SU-DHL-6 (cell line): ENCODE measurements around the gene MYL9.

Source experiments
- EZH2phosphoT487 ChIP-seq: fragments of 200-600 bp; sonication (generic), shearing (Covaris generic); conservative IDR thresholded peaks from 2 replicates; pipeline ENCODE4 v1.6.1; 2018; ENCODE audit warnings: mild to moderate bottlenecking, antibody characterized with exemption, low read length, moderate library complexity, mixed read lengths
- TF ChIP-seq, protein P1 (sequence below): fragments of 200-600 bp; sonication (generic); IDR thresholded peaks from one replicate; pipeline ENCODE4 v1.5.1; 2017; ENCODE audit warnings: antibody characterized with exemption, mild to moderate bottlenecking, low read length, moderate library complexity; ENCODE audit not compliant: insufficient read depth, poor library complexity, severe bottlenecking

DNA sequence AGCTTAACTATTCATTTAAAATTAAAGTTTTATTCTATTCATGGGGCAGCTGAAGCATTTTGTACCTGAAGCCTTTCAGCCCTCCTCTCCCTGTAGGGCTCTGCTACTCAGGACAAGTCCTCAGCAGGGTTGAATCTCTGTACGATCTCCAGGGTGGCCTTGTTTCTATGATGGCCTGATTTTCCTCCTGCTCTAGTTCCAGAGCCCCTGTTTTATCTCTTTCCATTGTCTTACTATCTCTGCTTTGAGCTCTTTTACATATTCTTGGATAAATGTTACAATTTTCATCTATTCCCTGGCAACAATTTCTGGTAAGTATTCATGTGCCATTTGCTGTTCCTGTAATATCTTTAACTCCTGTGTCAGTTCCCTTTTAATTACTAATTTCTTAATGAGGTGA, 19.8 kb upstream of the MYL9 start:
- TF ChIP-seq, protein P1, sequence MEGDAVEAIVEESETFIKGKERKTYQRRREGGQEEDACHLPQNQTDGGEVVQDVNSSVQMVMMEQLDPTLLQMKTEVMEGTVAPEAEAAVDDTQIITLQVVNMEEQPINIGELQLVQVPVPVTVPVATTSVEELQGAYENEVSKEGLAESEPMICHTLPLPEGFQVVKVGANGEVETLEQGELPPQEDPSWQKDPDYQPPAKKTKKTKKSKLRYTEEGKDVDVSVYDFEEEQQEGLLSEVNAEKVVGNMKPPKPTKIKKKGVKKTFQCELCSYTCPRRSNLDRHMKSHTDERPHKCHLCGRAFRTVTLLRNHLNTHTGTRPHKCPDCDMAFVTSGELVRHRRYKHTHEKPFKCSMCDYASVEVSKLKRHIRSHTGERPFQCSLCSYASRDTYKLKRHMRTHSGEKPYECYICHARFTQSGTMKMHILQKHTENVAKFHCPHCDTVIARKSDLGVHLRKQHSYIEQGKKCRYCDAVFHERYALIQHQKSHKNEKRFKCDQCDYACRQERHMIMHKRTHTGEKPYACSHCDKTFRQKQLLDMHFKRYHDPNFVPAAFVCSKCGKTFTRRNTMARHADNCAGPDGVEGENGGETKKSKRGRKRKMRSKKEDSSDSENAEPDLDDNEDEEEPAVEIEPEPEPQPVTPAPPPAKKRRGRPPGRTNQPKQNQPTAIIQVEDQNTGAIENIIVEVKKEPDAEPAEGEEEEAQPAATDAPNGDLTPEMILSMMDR: no peak
- no peak for TF ChIP-seq EZH2phosphoT487
